ENCODE measurements around the gene METTL3.

Gene METTL3

DNA sequence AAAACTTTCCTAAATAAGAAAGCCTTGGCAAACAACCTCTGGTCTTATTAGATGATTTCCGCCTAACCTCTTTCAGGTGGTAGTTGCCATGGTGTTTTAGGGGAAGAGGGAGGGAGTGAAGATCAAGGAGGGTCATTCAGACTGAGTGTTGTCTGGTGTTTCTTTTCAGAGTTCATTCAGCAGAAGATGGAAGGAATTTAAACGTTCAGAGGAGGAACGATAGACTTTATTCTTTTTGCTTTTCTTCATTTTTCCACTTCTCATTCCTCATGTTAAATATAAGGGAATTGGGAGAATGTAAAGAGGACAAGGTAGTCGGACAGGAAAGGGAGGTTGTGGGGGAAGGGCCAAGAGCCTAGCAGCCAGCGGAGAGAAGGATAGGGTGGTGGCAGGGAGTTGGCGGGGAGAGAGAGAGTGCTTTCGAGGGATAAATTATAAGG, 32.4 kb upstream of the METTL3 start:
- H3F3A ChIP-seq (ENCODE audit: low read depth), result no peaks in the 10 kb centered on the region
- TF ChIP-seq, protein P1, sequence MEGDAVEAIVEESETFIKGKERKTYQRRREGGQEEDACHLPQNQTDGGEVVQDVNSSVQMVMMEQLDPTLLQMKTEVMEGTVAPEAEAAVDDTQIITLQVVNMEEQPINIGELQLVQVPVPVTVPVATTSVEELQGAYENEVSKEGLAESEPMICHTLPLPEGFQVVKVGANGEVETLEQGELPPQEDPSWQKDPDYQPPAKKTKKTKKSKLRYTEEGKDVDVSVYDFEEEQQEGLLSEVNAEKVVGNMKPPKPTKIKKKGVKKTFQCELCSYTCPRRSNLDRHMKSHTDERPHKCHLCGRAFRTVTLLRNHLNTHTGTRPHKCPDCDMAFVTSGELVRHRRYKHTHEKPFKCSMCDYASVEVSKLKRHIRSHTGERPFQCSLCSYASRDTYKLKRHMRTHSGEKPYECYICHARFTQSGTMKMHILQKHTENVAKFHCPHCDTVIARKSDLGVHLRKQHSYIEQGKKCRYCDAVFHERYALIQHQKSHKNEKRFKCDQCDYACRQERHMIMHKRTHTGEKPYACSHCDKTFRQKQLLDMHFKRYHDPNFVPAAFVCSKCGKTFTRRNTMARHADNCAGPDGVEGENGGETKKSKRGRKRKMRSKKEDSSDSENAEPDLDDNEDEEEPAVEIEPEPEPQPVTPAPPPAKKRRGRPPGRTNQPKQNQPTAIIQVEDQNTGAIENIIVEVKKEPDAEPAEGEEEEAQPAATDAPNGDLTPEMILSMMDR (conservative IDR thresholded peaks at IDR 0.05; ENCODE audit: low read length), result no peak
- TF ChIP-seq EZH2phosphoT487 (IDR thresholded peaks at IDR 0.05; ENCODE audit: borderline replicate concordance), result no peak
- no peaks in the 10 kb centered on the region for H3K9me3 ChIP-seq (ENCODE audit: insufficient read depth, low read depth, low read length)
- no peak overlapping the region for H3K9ac ChIP-seq (ENCODE audit: low read depth, low read length, poor library complexity, severe bottlenecking)
- no peaks in the 10 kb centered on the region for H3K27me3 ChIP-seq (ENCODE audit: insufficient read depth, low read length, poor library complexity, severe bottlenecking)
- H3K4me3 ChIP-seq (ENCODE audit: low read length, poor library complexity, severe bottlenecking), result no peak overlapping the region
- H4K20me1 ChIP-seq (ENCODE audit: insufficient read depth, low read length, poor library complexity, severe bottlenecking), result no peaks in the 10 kb centered on the region
- H3K4me1 ChIP-seq (ENCODE audit: insufficient read depth, low read length, poor library complexity, severe bottlenecking), result no peaks in the 10 kb centered on the region
- H2AFZ ChIP-seq (ENCODE audit: low read length), result peak overlapping the region; percentile 73
- no peaks in the 10 kb centered on the region for H3K79me2 ChIP-seq (ENCODE audit: insufficient read depth, low read length)
- no peaks in the 10 kb centered on the region for H3K36me3 ChIP-seq (ENCODE audit: insufficient read depth, low read length)
- no peak overlapping the region for H3K4me2 ChIP-seq (ENCODE audit: low read depth, low read length, poor library complexity, severe bottlenecking)
- H3K9me2 ChIP-seq (replicated peaks; ENCODE audit: low read depth, low read length), result no peaks in the 10 kb centered on the region

DNA sequence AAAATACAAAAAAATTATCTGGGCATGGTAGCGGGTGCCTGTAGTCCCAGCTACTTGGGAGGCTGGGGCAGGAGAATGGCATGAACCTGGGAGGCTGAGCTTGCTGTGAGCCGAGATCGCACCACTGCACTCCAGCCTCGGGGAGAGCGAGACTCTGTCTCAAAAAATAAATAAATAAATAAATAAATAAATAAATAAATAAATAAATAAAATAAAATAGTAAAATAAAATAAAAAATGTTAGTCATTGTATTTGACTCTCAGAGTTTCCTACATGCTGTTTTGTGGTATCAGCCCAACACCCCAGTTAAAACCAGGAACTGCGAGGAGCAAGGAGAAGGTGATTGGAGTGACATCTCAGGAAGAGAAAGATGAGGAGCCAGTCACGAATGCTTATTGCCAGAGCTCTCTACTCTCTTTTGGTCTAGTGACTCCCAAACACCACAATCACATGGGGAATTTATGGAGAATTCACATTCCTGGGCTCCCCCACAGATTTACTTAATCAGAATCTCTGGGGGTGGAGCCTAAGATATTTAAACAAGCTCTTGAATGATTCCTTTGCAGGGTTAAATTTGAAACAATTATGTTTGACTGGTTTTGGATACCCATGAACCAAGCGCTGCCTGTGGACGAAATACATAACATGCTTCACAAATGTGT, 30.4 kb upstream of the METTL3 start:
- TF ChIP-seq, protein P1 (conservative IDR thresholded peaks at IDR 0.05; ENCODE audit: low read length), result no peak
- no peak for TF ChIP-seq EZH2phosphoT487 (IDR thresholded peaks at IDR 0.05; ENCODE audit: borderline replicate concordance)
- no peaks in the 10 kb centered on the region for H4K20me1 ChIP-seq (ENCODE audit: insufficient read depth, low read length, poor library complexity, severe bottlenecking)
- H2AFZ ChIP-seq (ENCODE audit: low read length), result no peak overlapping the region
- H3F3A ChIP-seq (ENCODE audit: low read depth), result no peaks in the 10 kb centered on the region
- H3K9me3 ChIP-seq (ENCODE audit: insufficient read depth, low read depth, low read length), result no peaks in the 10 kb centered on the region
- no peaks in the 10 kb centered on the region for H3K27me3 ChIP-seq (ENCODE audit: insufficient read depth, low read length, poor library complexity, severe bottlenecking)
- no peak overlapping the region for H3K4me3 ChIP-seq (ENCODE audit: low read length, poor library complexity, severe bottlenecking)
- no peaks in the 10 kb centered on the region for H3K4me1 ChIP-seq (ENCODE audit: insufficient read depth, low read length, poor library complexity, severe bottlenecking)
- H3K4me2 ChIP-seq (ENCODE audit: low read depth, low read length, poor library complexity, severe bottlenecking), result no peak overlapping the region
- H3K79me2 ChIP-seq (ENCODE audit: insufficient read depth, low read length), result no peaks in the 10 kb centered on the region
- H3K36me3 ChIP-seq (ENCODE audit: insufficient read depth, low read length), result no peaks in the 10 kb centered on the region
- H3K9me2 ChIP-seq (replicated peaks; ENCODE audit: low read depth, low read length), result no peaks in the 10 kb centered on the region
- no peak overlapping the region for H3K9ac ChIP-seq (ENCODE audit: low read depth, low read length, poor library complexity, severe bottlenecking)

DNA sequence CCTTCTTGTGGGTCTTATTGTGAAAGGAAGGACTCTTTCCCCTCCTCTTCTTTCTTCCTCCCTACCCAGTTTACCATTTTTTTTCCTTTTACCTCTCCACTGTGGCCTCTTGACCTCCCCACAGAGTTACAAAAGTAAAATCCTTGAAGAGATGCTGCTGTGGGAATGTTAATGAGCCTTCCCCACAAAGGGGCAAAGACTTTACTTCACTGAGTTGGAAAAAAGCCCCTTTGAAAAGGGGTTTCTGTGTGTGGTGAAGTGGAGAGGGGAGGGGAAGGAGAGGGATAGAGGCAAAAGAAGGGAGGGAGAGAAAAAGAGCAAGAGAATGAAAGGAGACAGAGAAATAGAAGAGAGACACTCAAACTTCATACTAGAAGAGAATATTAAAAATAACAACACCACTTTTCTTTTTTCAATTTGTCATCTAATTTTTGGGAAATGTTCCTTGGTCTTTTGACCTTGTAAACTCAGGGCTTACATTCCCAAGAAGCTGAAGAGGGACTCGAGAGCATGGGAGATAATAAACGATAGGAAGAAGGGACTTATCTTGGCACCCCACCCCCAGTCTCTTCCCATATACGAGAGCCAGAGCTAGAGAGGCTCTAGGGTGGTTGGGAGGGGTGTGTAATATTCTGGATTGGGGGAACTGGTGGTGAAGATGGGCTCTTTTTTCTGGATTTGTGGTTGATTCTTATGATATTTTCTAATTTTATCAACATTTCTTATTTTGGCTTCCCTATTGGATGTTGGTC, 28.2 kb upstream of the METTL3 start:
- no peaks in the 10 kb centered on the region for H3F3A ChIP-seq (ENCODE audit: low read depth)
- H3K9me2 ChIP-seq (replicated peaks; ENCODE audit: low read depth, low read length), result no peaks in the 10 kb centered on the region
- TF ChIP-seq EZH2phosphoT487 (IDR thresholded peaks at IDR 0.05; ENCODE audit: borderline replicate concordance), result no peak
- TF ChIP-seq, protein P1 (conservative IDR thresholded peaks at IDR 0.05; ENCODE audit: low read length), result no peak
- H3K4me1 ChIP-seq (ENCODE audit: insufficient read depth, low read length, poor library complexity, severe bottlenecking), result no peaks in the 10 kb centered on the region
- H3K79me2 ChIP-seq (ENCODE audit: insufficient read depth, low read length), result no peaks in the 10 kb centered on the region
- H3K4me2 ChIP-seq (ENCODE audit: low read depth, low read length, poor library complexity, severe bottlenecking), result no peak overlapping the region
- H2AFZ ChIP-seq (ENCODE audit: low read length), result no peak overlapping the region
- peaks cover 9% of the 10 kb centered on the region for H3K27me3 ChIP-seq (ENCODE audit: insufficient read depth, low read length, poor library complexity, severe bottlenecking)
- no peaks in the 10 kb centered on the region for H4K20me1 ChIP-seq (ENCODE audit: insufficient read depth, low read length, poor library complexity, severe bottlenecking)
- no peak overlapping the region for H3K9ac ChIP-seq (ENCODE audit: low read depth, low read length, poor library complexity, severe bottlenecking)
- no peak overlapping the region for H3K4me3 ChIP-seq (ENCODE audit: low read length, poor library complexity, severe bottlenecking)
- H3K36me3 ChIP-seq (ENCODE audit: insufficient read depth, low read length), result no peaks in the 10 kb centered on the region
- no peaks in the 10 kb centered on the region for H3K9me3 ChIP-seq (ENCODE audit: insufficient read depth, low read depth, low read length)

All from Loucy (cell line).